ENCODE measurements around the gene LYRM4. TPM values are rescaled to one million over a fixed set of nuclear protein-coding genes. Genes with fewer than 3 reads are reported as not detected.

Gene LYRM4
- total RNA-seq, 2 donors from 2014 or later = 16.3 to 23.9 TPM

DNA sequence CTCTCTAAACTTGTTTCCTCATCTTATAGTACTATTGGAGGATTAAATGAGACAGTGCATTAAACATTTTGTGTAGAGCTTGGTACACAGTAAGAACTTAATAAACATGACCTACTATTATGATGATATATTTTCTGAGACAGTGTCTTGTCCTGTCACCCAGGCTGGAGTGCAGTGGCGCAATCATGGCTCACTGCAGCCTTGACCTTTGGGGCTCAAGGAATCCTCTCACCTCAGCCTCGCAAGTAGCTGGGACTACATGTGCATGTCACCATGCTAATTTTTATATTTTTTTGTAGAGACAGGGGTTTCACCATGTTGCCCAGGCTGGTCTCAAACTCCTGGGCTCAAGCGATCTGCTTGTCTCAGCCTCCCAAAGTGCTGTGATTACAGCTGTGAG, 72.1 kb downstream of the LYRM4 start:
- intact Hi-C loops (cut with DNase I) = no loop called here

DNA sequence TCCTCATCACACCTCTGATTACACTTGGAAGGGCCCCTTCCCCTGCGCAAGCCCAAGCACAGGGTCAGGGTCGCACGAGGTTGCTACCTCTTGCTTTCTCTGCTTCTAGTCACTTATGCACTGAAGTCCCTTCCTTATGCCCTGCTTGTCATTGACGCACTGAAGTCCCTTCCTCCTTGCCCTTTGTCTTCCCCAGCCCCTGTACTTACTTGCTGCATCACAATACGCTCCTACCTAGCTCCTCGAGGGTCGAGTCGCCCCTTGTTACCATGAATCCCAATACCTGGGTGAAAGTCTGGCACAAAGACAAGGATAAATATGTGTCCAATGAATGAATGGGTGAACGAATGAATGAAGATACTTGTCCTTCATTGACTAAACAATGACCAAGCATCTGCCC, 75.9 kb downstream of the LYRM4 start:
- intact Hi-C loops (cut with DNase I) = no loop called here
- DNase-seq (ENCODE audit: low spot score) = no peak

More for the DNA sequence above, 72.1 kb downstream of the LYRM4 start:
- no peak for DNase-seq (ENCODE audit: low spot score)

DNA sequence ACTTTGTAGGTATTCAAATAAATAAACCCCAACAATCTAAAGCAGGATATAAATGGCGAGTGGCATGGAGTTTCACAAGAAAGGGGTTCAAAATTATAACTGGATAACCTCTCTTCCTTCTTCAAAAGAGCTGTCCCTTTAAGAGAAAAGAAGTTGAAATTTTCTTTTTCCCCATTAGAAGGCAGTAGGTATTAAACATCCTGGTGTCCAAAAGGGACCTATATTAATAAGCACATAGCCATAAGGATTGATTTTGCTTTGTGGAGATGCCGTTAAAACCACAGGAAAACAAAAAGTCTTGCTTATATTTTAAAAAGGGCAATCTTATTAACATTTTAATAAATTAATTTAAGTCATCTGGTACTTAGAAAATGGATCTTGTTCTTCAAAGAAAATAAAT, 76.5 kb downstream of the LYRM4 start:
- intact Hi-C loops (cut with DNase I) = no loop called here
- DNase-seq (ENCODE audit: low spot score) = no peak

DNA sequence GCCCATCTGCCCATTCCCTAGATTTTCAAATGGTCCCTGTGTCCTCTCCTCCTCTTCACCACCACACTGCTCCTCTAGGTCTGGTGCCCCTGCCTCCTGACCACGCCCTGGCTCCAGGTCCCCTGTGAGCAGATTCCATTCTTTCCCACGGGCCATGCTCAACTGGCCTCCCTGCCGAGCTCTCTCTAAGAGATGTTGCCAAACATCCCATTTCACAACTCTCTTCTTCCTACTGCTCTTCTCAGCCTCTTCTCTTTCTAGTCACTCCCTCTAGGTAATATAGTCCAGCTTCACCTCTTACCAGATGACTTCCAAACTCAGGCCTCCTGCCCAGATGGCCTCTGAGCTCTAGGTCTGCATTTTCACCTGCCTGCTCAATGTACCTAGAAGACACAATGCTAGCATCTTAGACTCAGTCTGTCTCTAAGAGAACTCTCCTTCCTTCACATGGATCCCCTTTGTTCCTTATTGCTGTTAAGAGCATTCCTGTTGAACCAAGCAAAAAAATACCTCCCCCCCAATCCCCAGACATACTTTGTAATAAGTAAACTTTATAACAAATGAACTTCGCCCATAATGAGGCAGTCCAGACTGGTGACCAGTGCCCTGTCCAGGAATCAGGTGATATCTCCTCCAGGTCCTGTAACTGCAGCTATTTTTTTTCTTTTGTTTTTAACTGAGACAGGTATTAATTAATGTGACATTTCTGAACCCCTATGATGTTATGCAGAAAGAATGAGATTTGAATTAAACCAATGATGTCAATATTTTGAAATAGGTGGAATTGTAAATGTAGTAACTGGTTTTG, 79.0 kb downstream of the LYRM4 start:
- intact Hi-C loops (cut with DNase I) = no loop called here
- DNase-seq (ENCODE audit: low spot score) = no peak

DNA sequence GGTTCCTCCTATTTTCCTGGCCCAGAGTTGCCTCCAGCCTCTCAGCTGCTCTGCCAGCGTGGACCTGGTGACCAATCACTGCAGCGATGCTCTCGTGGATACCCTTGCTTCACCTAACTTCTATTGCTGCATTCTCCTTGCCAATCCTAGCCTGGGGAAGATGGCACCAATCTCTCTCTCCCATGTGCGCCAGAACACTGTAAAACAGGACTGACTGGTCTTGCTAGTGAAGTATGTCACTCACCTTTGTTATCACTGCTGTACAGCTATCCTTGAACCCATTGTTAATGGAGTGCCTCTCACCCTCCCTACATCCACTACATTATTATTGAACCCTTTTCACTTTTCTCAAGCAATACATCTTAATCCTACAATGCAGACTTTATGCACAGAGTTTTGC, 80.1 kb downstream of the LYRM4 start:
- intact Hi-C loops (cut with DNase I) = no loop called here
- no peak for DNase-seq (ENCODE audit: low spot score)

DNA sequence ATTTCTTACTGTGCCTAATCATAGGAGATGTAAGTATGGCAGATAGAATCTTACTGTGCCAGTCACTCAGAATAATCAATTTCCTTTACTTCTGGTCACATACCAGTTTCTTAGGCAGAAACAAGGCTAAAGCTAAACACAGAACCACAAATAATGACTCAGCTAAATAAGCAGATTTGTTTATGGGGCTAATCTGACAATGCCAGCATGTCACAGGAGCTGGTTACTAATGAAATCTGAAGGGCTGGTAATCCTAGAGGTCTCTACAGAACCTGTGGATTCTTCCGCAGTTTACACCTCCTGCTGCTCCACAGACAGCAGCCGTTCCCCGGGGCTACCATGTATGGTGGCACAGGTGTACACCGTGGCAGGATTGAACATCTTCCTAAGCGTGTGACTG, 80.8 kb downstream of the LYRM4 start:
- intact Hi-C loops (cut with DNase I) = no loop called here

DNA sequence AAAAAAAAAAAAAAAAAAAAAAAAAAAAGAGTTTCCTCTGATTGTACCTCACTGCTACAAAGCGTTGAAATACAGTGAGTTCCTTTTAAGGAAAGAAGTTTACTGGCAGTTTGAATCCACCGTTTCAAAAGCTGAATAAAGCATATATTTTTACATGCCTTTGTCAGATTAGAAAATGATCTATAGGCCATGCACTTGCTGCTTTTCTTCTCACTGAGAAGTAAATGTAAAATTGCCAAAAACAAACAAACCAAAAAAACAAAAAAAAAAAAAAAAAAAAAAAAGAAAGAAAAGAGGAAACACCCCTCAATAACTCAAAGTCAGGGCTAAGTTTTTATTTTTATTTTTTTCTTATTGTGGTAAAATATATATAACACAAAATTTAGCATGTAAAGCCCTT, 81.9 kb downstream of the LYRM4 start:
- intact Hi-C loops (cut with DNase I) = no loop called here
- DNase-seq (ENCODE audit: low spot score) = no peak

More for the DNA sequence above, 80.8 kb downstream of the LYRM4 start:
- DNase-seq (ENCODE audit: low spot score) = no peak

DNA sequence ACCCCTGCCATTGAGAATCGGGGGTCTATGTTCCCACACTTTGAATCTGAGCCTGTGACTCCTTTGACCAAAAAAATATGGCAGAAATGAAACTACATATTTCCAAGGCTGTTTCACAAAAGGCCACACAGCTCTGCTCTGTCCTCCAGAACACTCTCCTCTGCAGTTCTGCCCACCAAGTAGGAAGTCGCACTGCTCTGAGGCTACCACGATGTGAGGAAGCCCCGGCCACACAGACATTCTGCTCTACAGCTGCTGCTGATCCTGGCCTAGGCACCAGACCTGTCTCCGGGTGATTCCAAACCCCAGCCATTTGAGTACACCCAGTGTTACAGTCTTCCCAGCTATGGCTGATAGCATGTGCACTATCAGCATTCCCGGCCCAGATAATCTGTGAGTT, 85.1 kb downstream of the LYRM4 start:
- no peak for DNase-seq (ENCODE audit: low spot score)
- intact Hi-C loops (cut with DNase I) = no loop called here

DNA sequence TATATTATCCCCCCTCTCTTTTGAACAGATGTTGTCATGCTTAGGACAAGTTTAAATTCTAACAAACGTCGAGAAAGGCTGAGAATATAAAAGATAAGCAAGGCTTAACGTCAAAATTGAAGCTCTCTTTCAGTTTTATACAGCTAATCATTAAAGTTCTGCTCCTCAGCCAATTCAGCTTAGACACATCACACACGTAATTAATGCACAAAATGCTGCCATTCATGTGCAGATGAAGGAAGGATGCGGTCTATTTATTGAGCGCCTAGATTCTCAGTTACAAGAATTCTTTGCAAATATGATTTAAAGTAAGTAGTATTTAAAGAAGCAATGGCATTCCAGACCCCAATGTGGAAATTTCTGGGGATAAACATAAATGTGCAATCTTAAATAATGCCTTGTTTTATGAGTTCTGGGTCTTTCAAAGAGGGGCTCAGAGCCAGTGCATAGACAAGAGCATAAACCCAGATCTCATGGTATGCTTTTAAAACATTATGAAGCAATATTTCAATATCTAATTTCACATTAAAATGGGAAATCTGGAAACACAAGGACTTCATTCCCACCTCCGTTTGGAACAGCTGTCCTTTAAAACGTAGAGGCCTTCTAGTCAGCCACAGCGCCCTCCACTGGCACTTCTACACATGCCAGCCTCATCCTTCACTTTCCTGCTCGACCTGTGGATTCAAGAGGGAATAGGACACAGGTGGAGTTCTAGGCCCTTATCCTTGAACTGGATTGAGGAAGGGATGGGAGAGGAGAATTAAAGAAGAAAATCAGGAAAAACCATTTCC, 85.8 kb downstream of the LYRM4 start:
- DNase-seq (ENCODE audit: low spot score) = no peak
- intact Hi-C loops (cut with DNase I) = loop anchor here in 1 of 2 donors (5.0 kb wide), 2 partner anchors 657 to 937 kb away; no protein-coding TSS in a partner anchor

DNA sequence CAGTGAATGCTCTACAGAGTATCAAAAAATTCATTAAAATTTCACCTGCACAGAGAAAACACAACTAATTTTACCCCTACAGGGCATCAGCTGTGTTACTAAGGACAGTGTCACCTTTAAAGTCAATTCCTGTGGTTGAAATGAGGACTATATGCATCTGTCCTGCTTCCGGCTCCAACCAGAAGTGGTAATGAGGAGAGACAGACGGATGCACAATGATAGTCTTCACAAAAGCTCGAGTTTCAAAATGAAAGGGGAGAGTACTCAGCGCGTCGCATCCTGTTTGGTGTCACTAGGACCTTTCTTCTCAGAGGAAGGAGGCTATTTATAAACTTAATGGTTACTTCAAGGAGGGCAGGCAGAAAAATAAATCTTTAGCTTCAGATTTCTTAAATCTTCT, 86.5 kb downstream of the LYRM4 start:
- DNase-seq (ENCODE audit: low spot score) = no peak
- intact Hi-C loops (cut with DNase I) = loop anchor here in 1 of 2 donors (5.0 kb wide), 2 partner anchors 658 to 938 kb away; no protein-coding TSS in a partner anchor

DNA sequence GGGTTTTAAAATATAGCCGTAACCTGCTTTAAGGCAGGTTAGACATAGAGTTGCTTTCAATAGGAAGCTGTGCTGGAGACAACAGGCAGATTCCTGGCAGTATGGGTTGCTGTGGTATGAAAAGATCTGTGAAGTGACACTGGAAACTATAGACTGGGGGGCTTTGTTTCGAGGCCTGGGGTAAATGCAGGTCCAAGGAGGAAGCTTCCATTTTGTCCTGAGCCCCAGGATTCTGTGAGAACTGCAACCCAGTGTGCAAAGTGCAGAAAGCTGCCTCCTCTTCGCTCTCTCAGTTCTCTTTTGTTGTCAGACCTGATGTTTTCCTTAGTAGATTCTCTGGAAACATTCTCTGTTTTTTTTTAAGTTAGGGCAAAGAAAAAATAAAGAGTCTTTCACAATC, 86.9 kb downstream of the LYRM4 start:
- intact Hi-C loops (cut with DNase I) = loop anchor here in 1 of 2 donors (5.0 kb wide), 2 partner anchors 658 to 938 kb away; no protein-coding TSS in a partner anchor

DNA sequence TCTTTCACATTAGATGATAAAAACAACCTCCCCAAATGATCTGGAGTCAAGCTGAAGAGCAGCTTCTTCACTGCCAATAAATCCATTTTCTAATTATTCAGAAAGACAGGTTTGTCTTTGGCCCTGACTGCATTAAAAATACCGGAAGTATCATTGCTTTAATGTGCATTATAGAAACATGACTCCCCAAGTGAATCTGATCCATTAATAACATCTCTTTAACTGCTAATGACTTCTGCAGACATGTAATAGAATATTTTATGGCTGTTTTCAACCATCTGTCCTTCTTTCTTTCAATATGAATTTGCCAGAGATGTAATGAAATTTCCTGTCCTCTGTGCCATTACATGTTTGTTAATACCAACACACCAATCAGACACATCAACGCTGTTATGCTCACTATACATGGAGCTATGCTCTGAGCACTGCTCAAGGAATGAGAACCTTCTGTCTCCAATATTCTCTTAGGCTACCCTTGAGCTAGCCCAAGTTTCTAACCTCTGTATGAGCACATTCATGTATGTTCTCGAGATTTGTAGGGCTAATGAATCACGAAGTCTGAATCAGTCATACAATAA, 87.8 kb downstream of the LYRM4 start:
- no peak for DNase-seq (ENCODE audit: low spot score)
- intact Hi-C loops (cut with DNase I) = loop anchor here in 1 of 2 donors (5.0 kb wide), 2 partner anchors 659 to 939 kb away; no protein-coding TSS in a partner anchor

More for the DNA sequence above, 86.9 kb downstream of the LYRM4 start:
- no peak for DNase-seq (ENCODE audit: low spot score)

DNA sequence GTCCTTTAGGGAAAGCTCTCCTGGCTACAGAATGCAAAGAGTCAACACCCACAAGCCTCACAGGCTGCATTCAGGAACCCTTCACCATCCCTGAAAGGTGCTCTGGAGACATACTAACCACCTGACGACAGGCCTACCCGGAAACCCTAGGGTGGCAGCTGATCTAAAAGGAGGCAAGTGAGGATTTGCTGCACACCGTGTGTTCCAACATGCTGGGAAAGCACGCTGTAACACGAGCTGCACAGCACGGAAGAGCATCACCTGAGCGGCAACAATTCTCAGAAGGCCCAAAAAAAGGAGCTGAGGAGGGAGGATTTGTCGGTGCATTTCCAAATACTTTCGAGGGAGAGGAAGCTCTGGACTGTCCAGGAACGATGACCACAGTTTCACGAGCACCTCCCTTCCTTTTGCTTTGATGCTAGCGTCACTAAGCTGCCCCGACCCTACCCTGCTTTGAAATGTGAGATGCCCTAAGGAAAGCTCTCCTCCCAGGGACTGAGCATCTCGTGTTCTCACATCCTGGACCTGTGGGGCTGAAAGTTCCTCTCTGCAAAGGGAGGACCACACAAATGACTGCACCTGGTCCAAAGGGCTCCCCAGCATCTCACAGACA, 88.6 kb downstream of the LYRM4 start:
- intact Hi-C loops (cut with DNase I) = loop anchor here in 1 of 2 donors (5.0 kb wide), 2 partner anchors 660 to 940 kb away; no protein-coding TSS in a partner anchor
- DNase-seq (ENCODE audit: low spot score) = no peak

DNA sequence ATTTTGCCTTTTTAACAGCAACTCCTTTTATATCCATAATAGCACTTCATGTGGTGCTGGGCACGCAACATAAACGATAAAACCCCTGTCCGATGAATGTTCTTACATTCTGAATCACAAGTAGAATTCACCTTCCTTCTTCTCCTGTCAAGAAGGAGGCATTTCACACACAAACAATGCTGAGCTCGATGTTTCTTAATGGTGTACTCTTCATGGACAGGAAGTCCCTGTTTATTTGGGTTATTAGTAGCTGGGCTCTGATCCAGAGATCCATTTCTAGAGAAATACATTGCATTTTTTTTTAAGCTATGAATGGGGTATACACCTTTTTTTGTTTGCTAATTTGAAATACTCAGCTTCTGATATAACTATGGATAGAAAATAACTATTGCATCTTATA, 93.2 kb downstream of the LYRM4 start:
- DNase-seq (ENCODE audit: low spot score) = no peak
- intact Hi-C loops (cut with DNase I) = no loop called here

DNA sequence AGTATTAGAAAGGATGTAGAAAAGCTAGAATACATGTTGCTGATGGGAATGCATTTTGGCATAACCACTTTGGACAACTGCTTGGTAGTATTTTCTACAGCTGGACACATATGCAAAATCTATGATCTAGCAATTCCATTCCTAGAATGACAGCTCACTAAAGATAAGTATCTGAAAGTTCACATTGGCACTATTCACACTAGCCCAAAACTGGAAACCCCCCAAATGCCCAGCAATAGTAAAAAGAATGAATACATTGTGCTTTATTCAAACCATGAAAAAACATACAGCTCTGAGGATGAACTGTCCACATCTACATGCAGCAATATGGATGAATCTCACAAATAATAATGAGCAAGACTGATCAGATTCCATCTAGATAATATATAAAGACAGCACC, 96.7 kb downstream of the LYRM4 start:
- no peak for DNase-seq (ENCODE audit: low spot score)
- intact Hi-C loops (cut with DNase I) = no loop called here

DNA sequence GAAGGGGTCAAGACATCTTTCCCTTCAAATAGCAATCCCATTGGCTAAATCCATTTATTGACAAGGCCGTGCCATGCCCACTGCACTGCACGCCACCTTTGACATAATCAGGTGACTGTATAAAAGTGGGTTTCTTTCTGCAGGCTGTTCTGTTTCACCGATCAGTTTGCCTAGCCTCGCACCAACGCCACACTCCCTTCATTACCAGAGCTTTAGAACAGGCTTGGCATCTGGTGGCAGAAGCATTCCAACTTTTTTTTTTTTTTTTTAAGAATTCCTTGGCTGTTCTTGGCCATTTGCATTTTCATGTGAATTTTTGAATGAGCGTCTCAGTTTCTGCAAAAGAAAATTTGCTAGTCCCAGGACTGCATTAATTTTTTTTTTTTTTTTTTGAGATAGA, 97.5 kb downstream of the LYRM4 start:
- intact Hi-C loops (cut with DNase I) = no loop called here

DNA sequence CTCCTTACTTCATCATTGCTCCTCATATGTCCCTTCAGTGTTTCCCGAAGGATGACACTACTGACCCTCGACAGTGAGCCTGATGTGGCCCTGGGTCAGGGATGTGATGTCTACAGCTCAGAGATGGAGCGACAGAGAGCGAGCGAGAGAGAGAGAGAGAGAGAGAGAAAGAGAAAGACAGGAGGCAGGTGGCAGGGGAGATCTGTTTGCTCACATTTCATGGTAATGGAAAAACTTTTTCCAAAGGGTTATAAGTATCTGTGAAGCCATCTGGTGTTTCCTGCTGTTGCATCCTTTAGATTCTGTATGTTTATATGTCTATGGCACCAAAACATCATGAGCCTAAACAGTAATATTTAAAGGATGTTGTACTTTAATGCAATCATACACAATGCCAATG, 98.4 kb downstream of the LYRM4 start:
- DNase-seq (ENCODE audit: low spot score) = no peak
- intact Hi-C loops (cut with DNase I) = no loop called here

More for the DNA sequence above, 97.5 kb downstream of the LYRM4 start:
- no peak for DNase-seq (ENCODE audit: low spot score)

DNA sequence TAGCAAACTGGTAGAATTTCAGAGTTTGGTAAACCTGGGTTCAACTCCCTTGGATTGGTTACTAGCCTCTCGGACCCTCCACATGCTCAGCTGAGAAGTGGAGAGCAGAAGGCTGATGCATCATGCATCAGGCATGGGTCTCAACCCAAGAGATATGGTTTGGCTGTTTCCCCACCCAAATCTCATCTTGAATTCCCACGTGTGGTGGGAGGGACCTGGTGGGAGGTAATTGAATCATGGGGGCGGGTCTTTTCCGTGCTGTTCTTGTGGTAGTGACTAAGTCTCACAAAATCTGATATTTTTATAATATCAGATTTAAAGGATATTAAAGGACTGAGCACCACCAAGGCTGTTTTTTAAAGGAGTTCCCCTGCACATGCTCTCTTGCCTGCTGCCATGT, 100.5 kb downstream of the LYRM4 start:
- no peak for DNase-seq (ENCODE audit: low spot score)
- intact Hi-C loops (cut with DNase I) = no loop called here

DNA sequence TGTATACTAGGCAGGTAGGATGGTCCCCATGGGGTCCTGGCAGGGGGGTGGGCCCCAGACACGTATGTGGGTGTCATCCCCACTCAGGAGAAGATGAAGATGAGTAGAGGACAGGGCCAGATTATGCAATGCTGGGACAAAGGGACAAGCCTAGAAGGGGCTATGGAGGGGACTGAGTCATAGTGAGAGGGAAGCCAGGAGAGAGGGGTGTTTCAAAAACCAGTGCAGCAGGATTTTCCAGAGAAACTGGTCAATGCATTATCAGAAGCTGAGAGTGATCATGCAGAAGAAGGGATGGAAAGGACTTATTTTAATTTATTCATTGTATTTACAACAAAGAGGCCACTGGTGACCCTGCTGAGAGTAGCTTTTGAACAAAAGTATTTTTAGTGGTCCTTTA, 101.6 kb downstream of the LYRM4 start:
- intact Hi-C loops (cut with DNase I) = no loop called here
- DNase-seq (ENCODE audit: low spot score) = no peak

DNA sequence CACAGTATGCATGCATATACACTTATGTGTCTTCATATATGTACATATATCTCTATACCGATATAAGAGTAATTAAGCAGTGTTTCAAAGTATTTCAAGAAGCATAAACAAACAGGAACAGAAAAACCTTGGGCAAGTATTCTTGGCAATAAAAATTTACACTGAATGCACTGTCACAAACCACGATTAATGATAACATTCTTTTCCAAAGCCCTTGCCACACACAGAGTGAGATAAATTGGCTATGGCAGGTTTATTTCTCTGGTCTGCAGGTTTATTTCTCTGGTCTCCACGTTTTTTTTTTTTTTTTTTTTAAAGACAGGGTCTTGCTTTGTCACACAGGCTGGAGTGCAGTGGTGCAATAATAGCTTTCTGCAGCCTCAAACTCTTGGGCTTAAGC, 102.6 kb downstream of the LYRM4 start:
- intact Hi-C loops (cut with DNase I) = no loop called here

More for the DNA sequence above, 102.6 kb downstream of the LYRM4 start:
- no peak for DNase-seq (ENCODE audit: low spot score)

Data from posterior vena cava (tissue), 2 donors.